ENCODE measurements around the gene RCCD1.

The RCCD1 gene

DNA sequence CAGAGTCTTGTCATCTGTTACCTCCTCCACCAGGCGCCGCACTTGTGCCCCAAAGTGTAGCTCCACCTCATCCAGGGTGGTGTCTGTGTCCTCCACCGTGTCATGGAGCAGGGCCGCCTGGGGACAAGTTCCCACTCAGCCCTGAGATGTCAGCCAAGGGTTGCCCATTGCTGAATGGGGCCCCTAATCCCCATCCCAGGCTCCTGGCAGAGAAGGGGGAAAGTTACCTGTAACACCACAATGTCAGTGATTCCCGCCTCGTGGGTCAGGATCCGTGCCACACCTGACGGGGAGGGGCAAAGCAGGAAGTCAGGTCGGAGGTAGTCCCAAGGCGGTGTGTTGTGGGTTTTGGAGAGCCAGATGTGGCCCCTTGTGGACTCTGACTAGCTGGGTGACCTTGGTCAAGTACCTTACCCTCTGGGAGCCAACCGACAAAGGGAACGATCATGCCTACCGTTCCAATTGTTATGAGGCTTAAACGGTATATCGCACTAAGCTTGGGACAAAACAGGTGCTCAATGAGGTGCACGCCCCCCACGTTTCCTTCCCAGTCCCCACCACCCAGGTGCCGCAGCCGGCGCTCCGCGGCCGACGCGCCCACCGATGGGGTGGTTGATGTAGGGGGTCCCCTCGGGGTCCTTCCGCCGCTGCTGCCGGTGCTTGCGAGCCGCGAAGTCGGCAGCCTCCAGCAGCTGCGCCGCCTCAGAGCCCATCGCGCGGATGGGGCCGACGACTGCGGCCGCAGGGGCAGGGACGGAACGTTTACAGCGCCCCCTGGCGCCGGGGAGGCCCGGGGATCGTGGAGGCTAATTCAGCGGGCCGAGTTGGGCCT lies 22.6 kb upstream of the RCCD1 start, which contains the start of gene HDDC3:
Gene HDDC3 (minus strand): TSS at position 722 of the 832 bp plus-strand sequence. CDS start 9 bp downstream, at position 713.
- TF ChIP-seq GATA3 (IDR thresholded peaks at IDR 0.05; ENCODE audit: low read depth, low read length): no peak
- no peak for TF ChIP-seq GATA2 (IDR thresholded peaks at IDR 0.05; ENCODE audit: low read depth, low read length)

DNA sequence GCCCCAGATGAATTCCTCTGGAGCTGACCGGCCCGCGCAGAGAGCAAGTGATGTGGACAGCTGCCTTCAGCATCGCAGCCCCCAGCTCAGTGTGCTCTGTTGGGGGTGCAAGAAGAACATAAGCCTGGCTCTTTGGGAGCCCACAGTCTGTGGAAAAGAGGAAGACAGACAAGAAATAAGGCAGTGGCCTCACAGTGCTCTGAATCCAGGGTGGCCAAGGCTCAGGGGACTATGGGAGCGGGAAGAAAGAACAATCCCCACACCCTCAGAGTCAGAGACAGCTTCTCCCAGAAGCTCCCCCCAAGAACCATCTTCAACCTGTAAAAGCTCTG lies 22.1 kb upstream of the RCCD1 start:
- no peak for TF ChIP-seq GATA3 (IDR thresholded peaks at IDR 0.05; ENCODE audit: low read depth, low read length)
- no peak for TF ChIP-seq GATA2 (IDR thresholded peaks at IDR 0.05; ENCODE audit: low read depth, low read length)

DNA sequence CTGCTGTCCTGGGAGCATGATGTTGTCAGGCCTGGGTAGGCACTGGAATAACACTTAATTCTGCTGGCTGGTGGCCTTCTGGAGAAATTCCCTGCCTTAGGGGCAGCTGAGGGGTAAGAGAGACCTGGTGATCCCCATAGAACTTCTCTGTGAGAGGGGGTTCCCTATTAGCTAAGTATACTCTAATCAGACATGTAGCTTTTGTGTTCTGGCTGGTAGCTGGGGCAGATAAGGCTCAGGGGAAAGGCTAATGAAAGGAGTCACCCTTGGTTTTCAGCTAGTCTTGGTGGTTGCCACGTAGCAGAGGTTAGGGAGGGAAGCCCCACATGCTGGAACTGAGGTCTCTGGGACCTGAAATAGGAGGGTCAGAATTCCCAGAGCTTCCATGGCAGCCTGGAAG lies 21.4 kb upstream of the RCCD1 start:
- no peak for TF ChIP-seq GATA2 (IDR thresholded peaks at IDR 0.05; ENCODE audit: low read depth, low read length)
- TF ChIP-seq GATA3 (IDR thresholded peaks at IDR 0.05; ENCODE audit: low read depth, low read length): no peak

- TF ChIP-seq GATA3 (IDR thresholded peaks at IDR 0.05; ENCODE audit: low read depth, low read length) (no peak), GATA2 (IDR thresholded peaks at IDR 0.05; ENCODE audit: low read depth, low read length) (no peak)
These were observed 20.3 kb upstream of the RCCD1 start for GRCh38 chr15:90934256-90934948.

DNA sequence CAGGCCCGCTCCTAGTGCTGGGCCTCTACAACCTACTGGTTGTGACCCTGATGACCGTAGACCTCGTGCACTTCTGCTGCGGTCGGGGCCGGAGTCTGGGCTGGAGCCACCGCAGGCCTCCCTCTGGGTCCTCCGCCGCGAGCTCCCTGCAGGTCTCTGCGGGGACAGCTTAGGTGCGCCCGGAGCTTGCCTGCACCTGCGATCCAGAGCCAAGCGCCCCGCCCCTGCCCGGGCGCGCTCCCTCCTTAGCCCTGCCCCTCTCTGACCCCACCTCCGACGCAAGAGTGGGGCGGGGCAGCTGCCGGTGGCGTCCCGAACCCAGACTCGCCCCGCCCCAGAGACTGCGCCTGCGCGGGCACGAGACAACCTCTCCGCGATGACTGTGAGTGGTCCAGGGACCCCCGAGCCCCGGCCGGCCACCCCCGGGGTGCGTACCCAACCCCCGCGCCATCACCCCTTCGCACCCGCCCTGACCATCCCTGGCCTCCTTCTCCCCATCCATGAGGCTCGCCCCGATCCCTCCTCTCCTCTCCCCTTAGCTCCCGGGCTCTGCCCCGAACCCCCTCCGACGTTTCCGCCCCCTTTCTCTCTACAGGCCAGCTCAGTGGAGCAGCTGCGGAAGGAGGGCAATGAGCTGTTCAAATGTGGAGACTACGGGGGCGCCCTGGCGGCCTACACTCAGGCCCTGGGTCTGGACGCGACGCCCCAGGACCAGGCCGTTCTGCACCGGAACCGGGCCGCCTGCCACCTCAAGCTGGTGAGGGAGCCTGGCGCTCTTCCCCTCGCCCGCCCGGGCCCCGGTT lies 19.5 kb upstream of the RCCD1 start, which contains the start of gene UNC45A:
Gene UNC45A (plus strand): TSS at position 337 of the 803 bp plus-strand sequence. CDS start 40 bp downstream, at position 377.
- TF ChIP-seq GATA3 (IDR thresholded peaks at IDR 0.05; ENCODE audit: low read depth, low read length) (no peak), GATA2 (IDR thresholded peaks at IDR 0.05; ENCODE audit: low read depth, low read length) (no peak)

- TF ChIP-seq GATA3 (IDR thresholded peaks at IDR 0.05; ENCODE audit: low read depth, low read length) (no peak), GATA2 (IDR thresholded peaks at IDR 0.05; ENCODE audit: low read depth, low read length) (no peak)
These were observed 17.9 kb upstream of the RCCD1 start for GRCh38 chr15:90936823-90937222.

DNA sequence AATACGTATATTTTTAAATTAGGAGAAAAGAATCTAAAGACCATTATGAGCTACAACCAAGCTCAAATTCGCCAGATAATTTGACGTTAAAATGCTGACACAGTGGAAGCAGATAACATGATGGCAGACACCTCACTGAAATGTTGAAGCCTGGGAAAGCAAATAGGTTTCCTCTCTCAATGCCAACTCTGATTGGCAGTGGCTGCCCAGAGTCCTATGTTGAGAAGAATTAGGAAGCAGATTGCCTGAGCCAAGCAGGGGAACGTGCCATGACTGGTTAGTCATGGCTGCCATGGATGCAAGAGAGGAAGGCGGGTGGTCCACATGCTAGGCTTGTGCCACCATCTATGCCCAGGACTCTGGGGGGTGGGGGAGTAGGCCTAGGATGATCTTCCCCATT lies 16.4 kb upstream of the RCCD1 start:
- TF ChIP-seq GATA3 (IDR thresholded peaks at IDR 0.05; ENCODE audit: low read depth, low read length) (no peak), GATA2 (IDR thresholded peaks at IDR 0.05; ENCODE audit: low read depth, low read length) (no peak)

- TF ChIP-seq GATA2 (IDR thresholded peaks at IDR 0.05; ENCODE audit: low read depth, low read length) (no peak), GATA3 (IDR thresholded peaks at IDR 0.05; ENCODE audit: low read depth, low read length) (no peak)
These were observed 14.9 kb upstream of the RCCD1 start for GRCh38 chr15:90939756-90940155.

DNA sequence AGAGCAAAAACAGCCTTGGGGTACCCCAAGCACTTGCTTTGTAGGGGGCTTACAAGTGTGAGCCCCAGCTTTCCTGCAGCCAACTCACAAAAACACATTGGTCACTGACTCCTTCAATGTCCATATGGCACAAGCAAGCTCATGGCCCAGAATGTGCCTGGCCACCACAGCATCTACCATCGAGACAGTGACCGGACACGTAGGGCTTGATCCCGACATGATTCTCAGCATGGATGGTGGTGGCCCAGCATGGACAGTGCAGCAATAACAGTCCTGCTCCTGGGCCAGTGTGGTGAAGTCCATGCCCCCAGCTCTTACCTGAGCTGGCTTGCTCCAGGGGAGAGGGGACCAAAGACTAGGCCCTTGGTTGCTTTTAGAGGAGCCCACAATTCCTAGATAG lies 13.6 kb upstream of the RCCD1 start:
- TF ChIP-seq GATA2 (IDR thresholded peaks at IDR 0.05; ENCODE audit: low read depth, low read length) (no peak), GATA3 (IDR thresholded peaks at IDR 0.05; ENCODE audit: low read depth, low read length) (no peak)

DNA sequence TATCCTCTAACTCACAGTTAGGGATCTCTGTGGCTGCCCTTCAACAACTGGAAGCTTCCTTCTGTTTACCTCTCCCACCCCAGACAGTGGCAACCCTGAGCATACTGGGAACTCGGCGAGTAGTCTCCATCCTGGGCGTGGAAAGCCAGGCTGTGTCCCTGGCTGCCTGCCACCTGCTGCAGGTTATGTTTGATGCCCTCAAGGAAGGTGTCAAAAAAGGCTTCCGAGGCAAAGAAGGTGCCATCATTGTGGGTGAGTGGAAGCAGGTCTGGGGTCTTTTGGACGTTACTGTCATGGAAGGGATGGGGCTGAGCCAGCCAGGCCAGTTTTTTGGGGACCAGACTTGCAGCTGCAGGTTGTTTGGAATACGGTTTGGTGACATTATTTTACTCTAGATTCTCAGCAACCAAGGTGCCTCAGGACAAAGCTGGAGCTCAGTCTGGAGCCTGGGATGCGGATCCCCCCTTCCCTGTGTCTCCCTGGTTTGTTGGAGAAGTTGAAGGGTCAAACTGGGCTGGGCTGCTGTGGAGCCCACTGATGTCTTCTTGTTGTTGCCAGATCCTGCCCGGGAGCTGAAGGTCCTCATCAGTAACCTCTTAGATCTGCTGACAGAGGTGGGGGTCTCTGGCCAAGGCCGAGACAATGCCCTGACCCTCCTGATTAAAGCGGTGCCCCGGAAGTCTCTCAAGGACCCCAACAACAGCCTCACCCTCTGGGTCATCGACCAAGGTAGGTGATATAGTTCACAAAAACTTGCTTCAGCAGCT lies 12.1 kb upstream of the RCCD1 start:
- TF ChIP-seq GATA3 (IDR thresholded peaks at IDR 0.05; ENCODE audit: low read depth, low read length) (no peak), GATA2 (IDR thresholded peaks at IDR 0.05; ENCODE audit: low read depth, low read length) (no peak)

GRCh38 chr15:90945091-90945490 lies 9.6 kb upstream of the RCCD1 start:
- TF ChIP-seq GATA2 (IDR thresholded peaks at IDR 0.05; ENCODE audit: low read depth, low read length) (no peak), GATA3 (IDR thresholded peaks at IDR 0.05; ENCODE audit: low read depth, low read length) (no peak)

DNA sequence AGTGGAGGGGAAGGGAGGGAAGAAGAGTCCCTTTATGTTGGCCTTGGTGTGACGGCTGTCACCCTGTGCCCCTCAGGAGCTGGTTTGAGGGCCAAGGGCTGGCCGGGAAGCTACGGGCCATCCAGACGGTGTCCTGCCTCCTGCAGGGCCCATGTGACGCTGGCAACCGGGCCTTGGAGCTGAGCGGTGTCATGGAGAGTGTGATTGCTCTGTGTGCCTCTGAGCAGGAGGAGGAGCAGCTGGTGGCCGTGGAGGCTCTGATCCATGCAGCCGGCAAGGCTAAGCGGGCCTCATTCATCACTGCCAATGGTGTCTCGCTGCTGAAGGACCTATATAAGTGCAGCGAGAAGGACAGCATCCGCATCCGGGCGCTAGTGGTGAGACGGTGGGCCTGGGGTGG lies 8.1 kb upstream of the RCCD1 start:
- TF ChIP-seq GATA2 (IDR thresholded peaks at IDR 0.05; ENCODE audit: low read depth, low read length) (no peak), GATA3 (IDR thresholded peaks at IDR 0.05; ENCODE audit: low read depth, low read length) (no peak)

- TF ChIP-seq GATA3 (IDR thresholded peaks at IDR 0.05; ENCODE audit: low read depth, low read length) (no peak), GATA2 (IDR thresholded peaks at IDR 0.05; ENCODE audit: low read depth, low read length) (no peak)
These were observed 7.6 kb upstream of the RCCD1 start for GRCh38 chr15:90946941-90947576.

All from SH-SY5Y (cell line).